ENCODE results near the gene CCR5. TPM values are rescaled to one million over a fixed set of nuclear protein-coding genes. Genes with fewer than 3 reads are reported as not detected.

The CCR5 gene
- total RNA-seq, 1 experiment from 2014 or later: not detected

- BruUV-seq (replicated peaks): no TSS peak
- intact Hi-C loops (cut with micrococcal nuclease; ENCODE audit: unreplicated experiment): loop anchor here (10.0 kb wide), 2 partner anchors 290 to 440 kb away; no protein-coding TSS in a partner anchor
- no peak for TF ChIP-seq POLR2AphosphoS5 (IDR thresholded peaks at IDR 0.05; ENCODE audit: low read depth, low read length)
- TF ChIP-seq REST (IDR thresholded peaks at IDR 0.05; ENCODE audit: insufficient read depth in 1 of 2, low read depth in 2 of 2, low read length in 1 of 2): no peak
- TF ChIP-seq, protein P1, sequence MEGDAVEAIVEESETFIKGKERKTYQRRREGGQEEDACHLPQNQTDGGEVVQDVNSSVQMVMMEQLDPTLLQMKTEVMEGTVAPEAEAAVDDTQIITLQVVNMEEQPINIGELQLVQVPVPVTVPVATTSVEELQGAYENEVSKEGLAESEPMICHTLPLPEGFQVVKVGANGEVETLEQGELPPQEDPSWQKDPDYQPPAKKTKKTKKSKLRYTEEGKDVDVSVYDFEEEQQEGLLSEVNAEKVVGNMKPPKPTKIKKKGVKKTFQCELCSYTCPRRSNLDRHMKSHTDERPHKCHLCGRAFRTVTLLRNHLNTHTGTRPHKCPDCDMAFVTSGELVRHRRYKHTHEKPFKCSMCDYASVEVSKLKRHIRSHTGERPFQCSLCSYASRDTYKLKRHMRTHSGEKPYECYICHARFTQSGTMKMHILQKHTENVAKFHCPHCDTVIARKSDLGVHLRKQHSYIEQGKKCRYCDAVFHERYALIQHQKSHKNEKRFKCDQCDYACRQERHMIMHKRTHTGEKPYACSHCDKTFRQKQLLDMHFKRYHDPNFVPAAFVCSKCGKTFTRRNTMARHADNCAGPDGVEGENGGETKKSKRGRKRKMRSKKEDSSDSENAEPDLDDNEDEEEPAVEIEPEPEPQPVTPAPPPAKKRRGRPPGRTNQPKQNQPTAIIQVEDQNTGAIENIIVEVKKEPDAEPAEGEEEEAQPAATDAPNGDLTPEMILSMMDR (IDR thresholded peaks at IDR 0.05): no peak
- TF ChIP-seq TCF7L2 (IDR thresholded peaks at IDR 0.05; ENCODE audit: low read depth, low read length): no peak
- no peak for TF ChIP-seq SIN3A (IDR thresholded peaks at IDR 0.05; ENCODE audit: borderline replicate concordance, insufficient read depth, low read depth, low read length)
- Histone ChIP-seq H3K4me1 (ENCODE audit: control insufficient read depth, insufficient read depth, low read length) (no peaks in the 10 kb centered on the region), H3K27ac (ENCODE audit: low read length) (no peak overlapping the region), H3K9me3 (ENCODE audit: control insufficient read depth, insufficient read depth, low read depth, low read length) (no peaks in the 10 kb centered on the region), H3K36me3 (ENCODE audit: control insufficient read depth, insufficient read depth, low read length) (no peaks in the 10 kb centered on the region), H3K4me3 (ENCODE audit: low read depth in 2 of 2, low read length in 2 of 2) (no peak overlapping the region), H3K27me3 (ENCODE audit: control insufficient read depth, insufficient read depth, low read length) (no peaks in the 10 kb centered on the region; the same call in none of the 2 replicates)
- DNase-seq (ENCODE audit: low read depth, low spot score): no peak
- no peak for ATAC-seq
- in situ Hi-C loops (cut with HindIII; ENCODE audit: low pct_unique_long_range_greater_than_20kb, low sequenced_read_pairs): no loop called here
- POLR2A ChIA-PET: no interaction called here
- CTCF ChIA-PET: no interaction called here
Measured at GRCh38 chr3:46374755-46375154, 4.0 kb downstream of the CCR5 start.

DNA sequence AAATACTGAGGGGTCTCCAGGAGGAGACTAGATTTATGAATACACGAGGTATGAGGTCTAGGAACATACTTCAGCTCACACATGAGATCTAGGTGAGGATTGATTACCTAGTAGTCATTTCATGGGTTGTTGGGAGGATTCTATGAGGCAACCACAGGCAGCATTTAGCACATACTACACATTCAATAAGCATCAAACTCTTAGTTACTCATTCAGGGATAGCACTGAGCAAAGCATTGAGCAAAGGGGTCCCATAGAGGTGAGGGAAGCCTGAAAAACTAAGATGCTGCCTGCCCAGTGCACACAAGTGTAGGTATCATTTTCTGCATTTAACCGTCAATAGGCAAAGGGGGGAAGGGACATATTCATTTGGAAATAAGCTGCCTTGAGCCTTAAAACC is 4.5 kb downstream of the CCR5 start:
- Histone ChIP-seq H3K36me3 (ENCODE audit: control insufficient read depth, insufficient read depth, low read length) (no peaks in the 10 kb centered on the region), H3K4me3 (ENCODE audit: low read depth in 2 of 2, low read length in 2 of 2) (no peak overlapping the region), H3K27me3 (ENCODE audit: control insufficient read depth, insufficient read depth, low read length) (no peaks in the 10 kb centered on the region; the same call in none of the 2 replicates), H3K27ac (ENCODE audit: low read length) (no peak overlapping the region), H3K9me3 (ENCODE audit: control insufficient read depth, insufficient read depth, low read depth, low read length) (no peaks in the 10 kb centered on the region), H3K4me1 (ENCODE audit: control insufficient read depth, insufficient read depth, low read length) (no peaks in the 10 kb centered on the region)
- in situ Hi-C loops (cut with HindIII; ENCODE audit: low pct_unique_long_range_greater_than_20kb, low sequenced_read_pairs) (no loop called here), intact Hi-C loops (cut with micrococcal nuclease; ENCODE audit: unreplicated experiment) (loop anchor here (10.0 kb wide), 2 partner anchors 290 to 440 kb away; no protein-coding TSS in a partner anchor)
- TF ChIP-seq SIN3A (IDR thresholded peaks at IDR 0.05; ENCODE audit: borderline replicate concordance, insufficient read depth, low read depth, low read length) (no peak), POLR2AphosphoS5 (IDR thresholded peaks at IDR 0.05; ENCODE audit: low read depth, low read length) (no peak), REST (IDR thresholded peaks at IDR 0.05; ENCODE audit: insufficient read depth in 1 of 2, low read depth in 2 of 2, low read length in 1 of 2) (no peak), TCF7L2 (IDR thresholded peaks at IDR 0.05; ENCODE audit: low read depth, low read length) (no peak)
- TF ChIP-seq, protein P1 (IDR thresholded peaks at IDR 0.05): no peak
- ChIA-PET POLR2A (no interaction called here), CTCF (no interaction called here)
- DNase-seq (ENCODE audit: low read depth, low spot score) (no peak), ATAC-seq (no peak)
- no TSS peak for BruUV-seq (replicated peaks)

Data from Panc1 (cell line).